GM23338 (cell line): ENCODE results near the gene FAM219A.

Source experiments
- EZH2phosphoT487 ChIP-seq: fragments of 200-600 bp; sonication (generic); IDR thresholded peaks from one replicate; pipeline ENCODE4 v1.8.1; 2018; ENCODE audit warnings: antibody characterized with exemption; ENCODE audit not compliant: unreplicated experiment
- ZNF331 ChIP-seq: fragments of 250-450 bp; sonication (Bioruptor Pico); IDR thresholded peaks from 2 replicates; pipeline ENCODE4 v1.5.0; 2020; ENCODE audit warnings: low read depth, mild to moderate bottlenecking, moderate library complexity
- TF ChIP-seq, protein P1 (sequence below), 2 experiments: fragments of 200-600 bp in 1 of 2; sonication (generic) in 1 of 2; conservative IDR thresholded peaks; 2 replicates each; pipeline versions ENCODE4 v1.5.1 to v1.6.1; 2016 to 2017; ENCODE audit warnings: antibody characterized with exemption in 2 of 2, low read depth in 2 of 2, mild to moderate bottlenecking in 2 of 2, moderate library complexity in 1 of 2

DNA sequence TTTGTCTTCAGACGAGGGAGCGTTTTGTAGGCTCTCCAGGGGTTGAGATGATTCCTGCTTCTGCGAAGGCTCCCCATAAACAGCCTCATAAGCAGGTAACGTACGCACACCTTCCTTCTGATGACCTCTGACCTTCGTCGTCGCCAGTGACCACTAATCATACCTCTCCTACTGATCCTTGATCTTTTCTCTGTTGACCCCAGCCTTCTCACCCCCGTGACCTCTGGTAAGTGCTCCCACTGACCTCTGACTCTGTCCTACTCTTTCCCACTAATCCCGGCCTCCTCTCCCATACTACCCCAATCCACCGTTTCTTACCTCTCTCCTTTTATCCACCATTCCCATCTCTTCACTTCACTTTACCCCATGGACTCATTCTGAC lies 580 bp upstream of the FAM219A start:
- TF ChIP-seq, protein P1, sequence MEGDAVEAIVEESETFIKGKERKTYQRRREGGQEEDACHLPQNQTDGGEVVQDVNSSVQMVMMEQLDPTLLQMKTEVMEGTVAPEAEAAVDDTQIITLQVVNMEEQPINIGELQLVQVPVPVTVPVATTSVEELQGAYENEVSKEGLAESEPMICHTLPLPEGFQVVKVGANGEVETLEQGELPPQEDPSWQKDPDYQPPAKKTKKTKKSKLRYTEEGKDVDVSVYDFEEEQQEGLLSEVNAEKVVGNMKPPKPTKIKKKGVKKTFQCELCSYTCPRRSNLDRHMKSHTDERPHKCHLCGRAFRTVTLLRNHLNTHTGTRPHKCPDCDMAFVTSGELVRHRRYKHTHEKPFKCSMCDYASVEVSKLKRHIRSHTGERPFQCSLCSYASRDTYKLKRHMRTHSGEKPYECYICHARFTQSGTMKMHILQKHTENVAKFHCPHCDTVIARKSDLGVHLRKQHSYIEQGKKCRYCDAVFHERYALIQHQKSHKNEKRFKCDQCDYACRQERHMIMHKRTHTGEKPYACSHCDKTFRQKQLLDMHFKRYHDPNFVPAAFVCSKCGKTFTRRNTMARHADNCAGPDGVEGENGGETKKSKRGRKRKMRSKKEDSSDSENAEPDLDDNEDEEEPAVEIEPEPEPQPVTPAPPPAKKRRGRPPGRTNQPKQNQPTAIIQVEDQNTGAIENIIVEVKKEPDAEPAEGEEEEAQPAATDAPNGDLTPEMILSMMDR (conservative IDR thresholded peaks at IDR 0.05; ENCODE audit: low read depth in 2 of 2) = no peak
- TF ChIP-seq EZH2phosphoT487 (no peak), ZNF331 (CRISPR knock-in tag) (no peak)
